Measurements from ENCODE around the gene SMYD3. TPM values are rescaled to one million over a fixed set of nuclear protein-coding genes. Genes with fewer than 3 reads are reported as not detected.

SMYD3 gene
- total RNA-seq = 10 to 100 TPM in 3 of 4 donors, 1 to 10 TPM in 1; 8.4 to 25.7 (median 14.4) TPM

- TF ChIP-seq CTCF (IDR thresholded peaks at IDR 0.05) (no peak), POLR2A (IDR thresholded peaks at IDR 0.05) (no peak)
- H3K4me3 ChIP-seq (ENCODE audit: low read depth, poor library complexity, severe bottlenecking) = peak within 1 kb of the TSS; percentile 80
- intact Hi-C loops (cut with DNase I; ENCODE audit: low total_unique reads) = loop anchor here (10.0 kb wide), 2 partner anchors 188 to 248 kb away; no protein-coding TSS in a partner anchor
- WGBS, 2 donors = 0 to 1% methylated on average over 26 to 63 of the region's 79 CpGs
- DNase-seq (ENCODE audit: low spot score in 2 of 2) = peak; percentile 25 to 89
These were observed at the start of gene SMYD3 for GRCh38 chr1:246506674-246507481. Gene SMYD3, minus strand, starts transcription at chr1:246507279.

DNA sequence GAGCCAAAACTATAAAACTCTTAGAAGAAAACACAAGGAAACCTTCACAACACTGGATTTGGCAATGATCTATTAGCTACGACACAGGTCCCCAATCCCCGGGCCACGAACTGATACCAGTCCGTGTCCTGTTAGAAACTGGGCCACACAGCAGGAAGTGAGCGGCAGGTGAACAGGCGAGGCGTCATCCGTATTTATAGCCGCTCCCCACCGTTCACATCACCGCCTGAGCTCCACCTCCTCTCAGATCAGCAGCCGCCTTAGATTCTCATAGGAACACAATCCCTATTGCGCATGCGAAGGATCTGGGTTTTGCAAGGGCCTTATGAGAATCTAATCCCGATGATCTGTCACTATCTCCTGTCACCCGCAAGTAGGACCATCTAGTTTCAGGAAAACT lies 47.1 kb upstream of the SMYD3 start:
- H3K4me3 ChIP-seq (ENCODE audit: low read depth, poor library complexity, severe bottlenecking) = no peak overlapping the region
- TF ChIP-seq CTCF (IDR thresholded peaks at IDR 0.05) = no peak
- TF ChIP-seq POLR2A (IDR thresholded peaks at IDR 0.05) = no peak
- DNase-seq (ENCODE audit: low spot score in 2 of 2) = peak in 1 of 2 donors; percentile 21
- intact Hi-C loops (cut with DNase I; ENCODE audit: low total_unique reads) = no loop called here
- WGBS, 2 donors = 97% methylated on average over 16 of the region's 16 CpGs

- DNase-seq (ENCODE audit: low spot score in 2 of 2) = peak in 1 of 2 donors; percentile 23
- no peak overlapping the region for H3K4me3 ChIP-seq (ENCODE audit: low read depth, poor library complexity, severe bottlenecking)
- 90 to 92% methylated on average over 6 of the region's 6 CpGs for WGBS, 2 donors
- TF ChIP-seq CTCF (IDR thresholded peaks at IDR 0.05) = no peak
- intact Hi-C loops (cut with DNase I; ENCODE audit: low total_unique reads) = no loop called here
These were observed 45.0 kb upstream of the SMYD3 start for GRCh38 chr1:246552110-246552509.

- intact Hi-C loops (cut with DNase I; ENCODE audit: low total_unique reads) = no loop called here
- H3K4me3 ChIP-seq (ENCODE audit: low read depth, poor library complexity, severe bottlenecking) = no peak overlapping the region
- DNase-seq (ENCODE audit: low spot score in 2 of 2) = peak in 1 of 2 donors; percentile 42
- 69 to 74% methylated on average over 11 of the region's 11 CpGs for WGBS, 2 donors
- no peak for TF ChIP-seq POLR2A (IDR thresholded peaks at IDR 0.05)
- TF ChIP-seq CTCF (IDR thresholded peaks at IDR 0.05) = no peak
These were observed 43.3 kb upstream of the SMYD3 start for GRCh38 chr1:246550402-246550801.

- 37 to 55% methylated on average over 4 of the region's 4 CpGs for WGBS, 2 donors
- no peak overlapping the region for H3K4me3 ChIP-seq (ENCODE audit: low read depth, poor library complexity, severe bottlenecking)
- intact Hi-C loops (cut with DNase I; ENCODE audit: low total_unique reads) = no loop called here
- DNase-seq (ENCODE audit: low spot score in 2 of 2) = no peak
- TF ChIP-seq POLR2A (IDR thresholded peaks at IDR 0.05) (no peak), CTCF (IDR thresholded peaks at IDR 0.05) (no peak)
These were observed 42.6 kb upstream of the SMYD3 start for GRCh38 chr1:246549665-246550064.
